C4-2B (cell line): ENCODE results near the gene NR3C1.
"Not testable (repeated sequence)": the region's sequence is repeated elsewhere in the genome, so short reads cannot be mapped to it uniquely, and the experiment has no call there.

Source experiments
- CTCF ChIP-seq: fragments of 450-650 bp; conservative IDR thresholded peaks from 2 replicates; pipeline ENCODE4 v1.5.1; 2017; ENCODE audit warnings: mild to moderate bottlenecking
- ZFX ChIP-seq: fragments of 450-650 bp; IDR thresholded peaks from 2 replicates; pipeline ENCODE4 v1.6.1; 2017

DNA sequence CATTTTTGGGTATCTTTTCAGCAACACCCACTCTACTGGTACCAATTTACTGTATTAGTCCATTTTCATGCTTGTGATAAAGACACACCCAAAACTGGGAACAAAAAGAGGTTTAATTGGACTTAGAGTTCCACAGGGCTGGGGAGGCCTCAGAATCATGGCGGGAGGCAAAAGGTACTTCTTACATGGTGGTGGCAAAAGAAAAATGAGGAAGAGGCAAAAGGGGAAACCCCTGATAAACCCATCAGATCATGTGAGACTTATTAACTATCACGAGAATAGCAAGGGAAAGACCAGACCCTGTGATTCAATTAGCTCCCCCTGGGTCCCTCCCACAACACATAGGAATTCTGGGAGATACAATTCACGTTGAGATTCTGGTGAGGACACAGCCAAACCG is 78.4 kb downstream of the NR3C1 start:
- not testable (repeated sequence) for TF ChIP-seq CTCF, ZFX
